DMS53 treated with DMSO at 0.1 percent for 48 hours (cell line): ENCODE measurements around the gene BCL7B.
"Not testable (repeated sequence)": the region's sequence is repeated elsewhere in the genome, so short reads cannot be mapped to it uniquely, and the experiment has no call there.

ENCODE experiments used
- DNase-seq: peaks from one replicate; lab custom pipeline; 2025; ENCODE audit not compliant: unreplicated experiment; lab: John Stamatoyannopoulos, UW

Gene BCL7B

GRCh38 chr7:73537051-73537450, 20.4 kb downstream of the BCL7B start:
- no peak for DNase-seq

- no peak for DNase-seq
These were observed 21.0 kb downstream of the BCL7B start for GRCh38 chr7:73536479-73536878.

- not testable (repeated sequence) for DNase-seq
These were observed 21.6 kb downstream of the BCL7B start for GRCh38 chr7:73535918-73536317.

- DNase-seq: no peak
These were observed 23.7 kb downstream of the BCL7B start for GRCh38 chr7:73533742-73534141.

GRCh38 chr7:73532224-73532623, 25.3 kb downstream of the BCL7B start:
- DNase-seq: no peak

- DNase-seq: no peak
These were observed 26.7 kb downstream of the BCL7B start for GRCh38 chr7:73530800-73531199.

GRCh38 chr7:73526896-73527821, 30.3 kb downstream of the BCL7B start:
- peak; percentile 8 for DNase-seq

GRCh38 chr7:73526158-73526494, 31.4 kb downstream of the BCL7B start:
- DNase-seq: not testable (repeated sequence)

- peak; percentile 97 for DNase-seq
These were observed 35.2 kb downstream of the BCL7B start, which contains the start of gene BAZ1B for GRCh38 chr7:73522105-73522872. Gene BAZ1B, minus strand, starts transcription at chr7:73522293. Its CDS starts 360 bp downstream, at chr7:73521933.

GRCh38 chr7:73521636-73522104, 35.8 kb downstream of the BCL7B start:
- DNase-seq: peak; percentile 48

GRCh38 chr7:73520673-73521635, 36.5 kb downstream of the BCL7B start:
- peak; percentile 17 for DNase-seq

GRCh38 chr7:73519867-73520672, 37.4 kb downstream of the BCL7B start:
- DNase-seq: no peak

GRCh38 chr7:73518470-73518869, 39.0 kb downstream of the BCL7B start:
- no peak for DNase-seq

GRCh38 chr7:73517241-73517995, 40.1 kb downstream of the BCL7B start:
- DNase-seq: no peak

- no peak for DNase-seq
These were observed 42.3 kb downstream of the BCL7B start for GRCh38 chr7:73515178-73515577.

GRCh38 chr7:73512018-73512780, 45.3 kb downstream of the BCL7B start:
- no peak for DNase-seq

- DNase-seq: no peak
These were observed 48.0 kb downstream of the BCL7B start for GRCh38 chr7:73509463-73509862.

- no peak for DNase-seq
These were observed 49.9 kb downstream of the BCL7B start for GRCh38 chr7:73507556-73507955.
